OCI-LY3 (cell line): ENCODE data around the gene KIRREL1.

Source experiments
- CTCF ChIP-seq: fragments of 200-600, 300-600 bp; sonication (generic); IDR thresholded peaks from 2 replicates; pipeline ENCODE4 v1.5.1; 2014; ENCODE audit warnings: antibody characterized with exemption, low read length, low read depth
- EZH2phosphoT487 ChIP-seq: fragments of 200-600 bp; shearing (Covaris generic); IDR thresholded peaks from 2 replicates; pipeline ENCODE4 v1.6.1; 2018; ENCODE audit warnings: antibody characterized with exemption, mixed run types, low read depth

- TF ChIP-seq CTCF (no peak), EZH2phosphoT487 (no peak)
Observed at GRCh38 chr1:158039380-158039779, 45.9 kb downstream of the KIRREL1 start.
